SK-N-SH (cell line): ENCODE results near the gene DNAJC17.

Experiments
- CTCF ChIP-seq: fragments of 200-600 bp; sonication (generic); IDR thresholded peaks from 2 replicates; pipeline ENCODE4 v1.6.1; 2017; ENCODE audit warnings: antibody characterized with exemption, mild to moderate bottlenecking, moderate library complexity
- TCF12 ChIP-seq: IDR thresholded peaks from 2 replicates; pipeline ENCODE4 v1.4.0; 2012

- TF ChIP-seq CTCF (no peak), TCF12 (no peak)
Observed at GRCh38 chr15:40775740-40776536, 31.3 kb downstream of the DNAJC17 start.
